ENCODE data around the gene STIM2.

STIM2 gene

GRCh38 chr4:27005905-27006590 lies 145.4 kb downstream of the STIM2 start:
- Histone ChIP-seq H3K79me2 (ENCODE audit: low read length) (no peaks in the 10 kb centered on the region), H3K9me3 (replicated peaks; ENCODE audit: insufficient read depth, low read length) (no peaks in the 10 kb centered on the region), H3K4me3 (ENCODE audit: low read length) (no peak overlapping the region), H3K4me1 (ENCODE audit: low read length) (no peaks in the 10 kb centered on the region), H3F3A (ENCODE audit: insufficient read depth, low read length) (no peaks in the 10 kb centered on the region), H3K27me3 (replicated peaks; ENCODE audit: insufficient read depth, low read length) (no peaks in the 10 kb centered on the region), H3K4me2 (ENCODE audit: low read depth, low read length) (no peak overlapping the region), H3K36me3 (replicated peaks; ENCODE audit: insufficient read depth, low read length) (no peaks in the 10 kb centered on the region), H3K9me2 (replicated peaks; ENCODE audit: insufficient read depth, low read length) (no peaks in the 10 kb centered on the region), H3K27ac (ENCODE audit: low read length) (no peak overlapping the region), H4K20me1 (ENCODE audit: insufficient read depth, low read length) (no peaks in the 10 kb centered on the region), H3K9ac (ENCODE audit: low read length) (no peak overlapping the region), H2AFZ (ENCODE audit: low read length) (no peak overlapping the region)
- DNase-seq: no peak
- TF ChIP-seq EZH2 (optimal IDR thresholded peaks at IDR 0.05; ENCODE audit: low read depth, low read length) (no peak), EZH2phosphoT487 (IDR thresholded peaks at IDR 0.05; ENCODE audit: low read length) (no peak), CTCF (IDR thresholded peaks at IDR 0.05; ENCODE audit: low read length) (no peak)

- TF ChIP-seq CTCF (IDR thresholded peaks at IDR 0.05; ENCODE audit: low read length) (no peak), EZH2phosphoT487 (IDR thresholded peaks at IDR 0.05; ENCODE audit: low read length) (no peak), EZH2 (optimal IDR thresholded peaks at IDR 0.05; ENCODE audit: low read depth, low read length) (no peak)
- Histone ChIP-seq H3K27me3 (replicated peaks; ENCODE audit: insufficient read depth, low read length) (no peaks in the 10 kb centered on the region), H3F3A (ENCODE audit: insufficient read depth, low read length) (no peaks in the 10 kb centered on the region), H3K4me3 (ENCODE audit: low read length) (no peak overlapping the region), H3K9me2 (replicated peaks; ENCODE audit: insufficient read depth, low read length) (no peaks in the 10 kb centered on the region), H3K79me2 (ENCODE audit: low read length) (no peaks in the 10 kb centered on the region), H3K9ac (ENCODE audit: low read length) (no peak overlapping the region), H3K4me1 (ENCODE audit: low read length) (no peaks in the 10 kb centered on the region), H3K27ac (ENCODE audit: low read length) (no peak overlapping the region), H4K20me1 (ENCODE audit: insufficient read depth, low read length) (no peaks in the 10 kb centered on the region), H3K4me2 (ENCODE audit: low read depth, low read length) (no peak overlapping the region), H3K36me3 (replicated peaks; ENCODE audit: insufficient read depth, low read length) (no peaks in the 10 kb centered on the region), H2AFZ (ENCODE audit: low read length) (no peak overlapping the region), H3K9me3 (replicated peaks; ENCODE audit: insufficient read depth, low read length) (no peaks in the 10 kb centered on the region)
- DNase-seq: no peak
Measured at GRCh38 chr4:27006646-27007045, 146.0 kb downstream of the STIM2 start.

- no peak for DNase-seq
- Histone ChIP-seq H3K36me3 (replicated peaks; ENCODE audit: insufficient read depth, low read length) (no peaks in the 10 kb centered on the region), H2AFZ (ENCODE audit: low read length) (no peak overlapping the region), H3K79me2 (ENCODE audit: low read length) (no peaks in the 10 kb centered on the region), H3K9ac (ENCODE audit: low read length) (no peak overlapping the region), H3K4me1 (ENCODE audit: low read length) (peaks cover 2% of the 10 kb centered on the region), H3K27me3 (replicated peaks; ENCODE audit: insufficient read depth, low read length) (no peaks in the 10 kb centered on the region), H4K20me1 (ENCODE audit: insufficient read depth, low read length) (no peaks in the 10 kb centered on the region), H3F3A (ENCODE audit: insufficient read depth, low read length) (no peaks in the 10 kb centered on the region), H3K9me2 (replicated peaks; ENCODE audit: insufficient read depth, low read length) (no peaks in the 10 kb centered on the region), H3K4me2 (ENCODE audit: low read depth, low read length) (no peak overlapping the region), H3K4me3 (ENCODE audit: low read length) (no peak overlapping the region), H3K9me3 (replicated peaks; ENCODE audit: insufficient read depth, low read length) (no peaks in the 10 kb centered on the region), H3K27ac (ENCODE audit: low read length) (no peak overlapping the region)
- TF ChIP-seq CTCF (IDR thresholded peaks at IDR 0.05; ENCODE audit: low read length) (no peak), EZH2phosphoT487 (IDR thresholded peaks at IDR 0.05; ENCODE audit: low read length) (no peak)
Measured at GRCh38 chr4:27007507-27007906, 146.9 kb downstream of the STIM2 start.

Data from MM.1S (cell line).